GM21786 (cell line): ENCODE results near the gene NR1I3.
"Not testable (repeated sequence)": the region's sequence is repeated elsewhere in the genome, so short reads cannot be mapped to it uniquely, and the experiment has no call there.

Experiments used
- ATAC-seq: cut with Tn5 transposase; IDR thresholded peaks from one replicate; pipeline ENCODE4 v1.9.1; 2021; ENCODE audit not compliant: unreplicated experiment

The NR1I3 gene

GRCh38 chr1:161238039-161238473 lies at the start of gene NR1I3:
Gene NR1I3, minus strand, starts transcription at chr1:161238203. Its CDS starts 1,638 bp downstream, at chr1:161236565.
- ATAC-seq, result no peak

- no peak for ATAC-seq
Observed at GRCh38 chr1:161287482-161288054, 49.6 kb upstream of the NR1I3 start.

GRCh38 chr1:161285521-161285920 lies 47.5 kb upstream of the NR1I3 start:
- no peak for ATAC-seq

GRCh38 chr1:161285113-161285512 lies 47.1 kb upstream of the NR1I3 start:
- no peak for ATAC-seq

GRCh38 chr1:161282991-161283390 lies 45.0 kb upstream of the NR1I3 start:
- ATAC-seq, result no peak

GRCh38 chr1:161274874-161275273 lies 36.9 kb upstream of the NR1I3 start:
- no peak for ATAC-seq

- ATAC-seq, result no peak
Observed at GRCh38 chr1:161273402-161273801, 35.4 kb upstream of the NR1I3 start.

GRCh38 chr1:161267321-161267720 lies 29.3 kb upstream of the NR1I3 start:
- ATAC-seq, result no peak

GRCh38 chr1:161266836-161267235 lies 28.8 kb upstream of the NR1I3 start:
- ATAC-seq, result no peak

- no peak for ATAC-seq
Observed at GRCh38 chr1:161266202-161266601, 28.2 kb upstream of the NR1I3 start.

- ATAC-seq, result no peak
Observed at GRCh38 chr1:161265305-161265704, 27.3 kb upstream of the NR1I3 start.

GRCh38 chr1:161261261-161262235 lies 23.5 kb upstream of the NR1I3 start:
- no peak for ATAC-seq

GRCh38 chr1:161260376-161261260 lies 22.6 kb upstream of the NR1I3 start:
- ATAC-seq, result no peak

- no peak for ATAC-seq
Observed at GRCh38 chr1:161259765-161260164, 21.8 kb upstream of the NR1I3 start.

GRCh38 chr1:161259345-161259702 lies 21.3 kb upstream of the NR1I3 start:
- no peak for ATAC-seq

- peak; percentile 62 for ATAC-seq
Observed at GRCh38 chr1:161258439-161259344, 20.7 kb upstream of the NR1I3 start, which contains the start of gene PCP4L1. Gene PCP4L1, plus strand, starts transcription at chr1:161258745. Its CDS starts 230 bp downstream, at chr1:161258975.

GRCh38 chr1:161257109-161257508 lies 19.1 kb upstream of the NR1I3 start:
- ATAC-seq, result not testable (repeated sequence)

GRCh38 chr1:161255955-161256520 lies 18.0 kb upstream of the NR1I3 start:
- not testable (repeated sequence) for ATAC-seq

GRCh38 chr1:161255302-161255701 lies 17.3 kb upstream of the NR1I3 start:
- not testable (repeated sequence) for ATAC-seq

GRCh38 chr1:161251579-161251978 lies 13.6 kb upstream of the NR1I3 start:
- no peak for ATAC-seq
